ACC112 (cell line): ENCODE data around the gene SLC47A2.
"Not testable (repeated sequence)": the region's sequence is repeated elsewhere in the genome, so short reads cannot be mapped to it uniquely, and the experiment has no call there.

Experiments used
- H2AFZ ChIP-seq: fragments of 200-600 bp; sonication (generic); one replicate; pipeline ENCODE4 v1.6.0; 2017; ENCODE audit warnings: antibody characterized with exemption, low read length; ENCODE audit not compliant: unreplicated experiment
- H3K27ac ChIP-seq: fragments of 200-600 bp; sonication (generic); 2 replicates; pipeline ENCODE4 v1.5.1; 2014; ENCODE audit warnings: low read depth, mild to moderate bottlenecking, antibody characterized with exemption, low read length, moderate library complexity
- H3K27me3 ChIP-seq: fragments of 200-600 bp; sonication (generic); 2 replicates; pipeline ENCODE4 v1.6.1; 2014; ENCODE audit warnings: mild to moderate bottlenecking, antibody characterized with exemption, low read length, moderate library complexity, mixed read lengths; ENCODE audit not compliant: insufficient read depth
- H3K36me3 ChIP-seq: fragments of 200-600 bp; sonication (generic); 2 replicates; pipeline ENCODE4 v1.6.1; 2016; ENCODE audit warnings: mild to moderate bottlenecking, antibody characterized with exemption, low read length, moderate library complexity, mixed read lengths; ENCODE audit not compliant: insufficient read depth
- H3K4me1 ChIP-seq: fragments of 200-600 bp; sonication (generic); one replicate; pipeline ENCODE4 v1.6.1; 2016; ENCODE audit warnings: low read length, mixed read lengths; ENCODE audit not compliant: insufficient read depth, unreplicated experiment, control insufficient read depth
- H3K4me3 ChIP-seq: fragments of 200-600 bp; sonication (generic); 2 replicates; pipeline ENCODE4 v1.5.1; 2014; ENCODE audit warnings: mild to moderate bottlenecking, low read depth, low read length
- H3K79me2 ChIP-seq: fragments of 200-600 bp; sonication (generic); one replicate; pipeline ENCODE4 v1.6.0; 2016; ENCODE audit warnings: low read length; ENCODE audit not compliant: control insufficient read depth, unreplicated experiment, insufficient read depth

The SLC47A2 gene

DNA sequence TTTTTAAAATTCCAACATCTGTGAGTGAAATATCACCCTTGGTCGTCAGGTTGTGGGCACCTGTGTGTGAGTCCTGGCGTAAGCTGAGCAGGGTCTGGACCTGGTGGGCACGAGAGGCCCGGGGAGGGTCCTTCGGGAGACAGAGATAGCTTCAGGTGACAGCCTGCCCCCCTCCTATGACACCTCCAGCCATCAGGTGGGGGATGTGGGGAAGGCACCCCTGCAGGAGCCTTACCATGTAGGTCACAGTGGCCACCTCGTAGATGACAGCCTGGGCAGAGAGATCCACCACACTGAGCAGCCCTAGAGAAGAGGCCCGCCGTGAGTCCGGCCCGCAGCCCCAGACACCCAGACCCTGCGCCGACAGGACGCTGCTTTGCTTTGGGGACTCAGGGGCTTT lies 11.2 kb downstream of the SLC47A2 start:
- Histone ChIP-seq H3K27ac (no peak overlapping the region), H3K27me3 (no peaks in the 10 kb centered on the region), H3K4me3 (no peak overlapping the region), H3K36me3 (no peaks in the 10 kb centered on the region), H3K79me2 (no peaks in the 10 kb centered on the region), H2AFZ (no peak overlapping the region), H3K4me1 (no peaks in the 10 kb centered on the region)

DNA sequence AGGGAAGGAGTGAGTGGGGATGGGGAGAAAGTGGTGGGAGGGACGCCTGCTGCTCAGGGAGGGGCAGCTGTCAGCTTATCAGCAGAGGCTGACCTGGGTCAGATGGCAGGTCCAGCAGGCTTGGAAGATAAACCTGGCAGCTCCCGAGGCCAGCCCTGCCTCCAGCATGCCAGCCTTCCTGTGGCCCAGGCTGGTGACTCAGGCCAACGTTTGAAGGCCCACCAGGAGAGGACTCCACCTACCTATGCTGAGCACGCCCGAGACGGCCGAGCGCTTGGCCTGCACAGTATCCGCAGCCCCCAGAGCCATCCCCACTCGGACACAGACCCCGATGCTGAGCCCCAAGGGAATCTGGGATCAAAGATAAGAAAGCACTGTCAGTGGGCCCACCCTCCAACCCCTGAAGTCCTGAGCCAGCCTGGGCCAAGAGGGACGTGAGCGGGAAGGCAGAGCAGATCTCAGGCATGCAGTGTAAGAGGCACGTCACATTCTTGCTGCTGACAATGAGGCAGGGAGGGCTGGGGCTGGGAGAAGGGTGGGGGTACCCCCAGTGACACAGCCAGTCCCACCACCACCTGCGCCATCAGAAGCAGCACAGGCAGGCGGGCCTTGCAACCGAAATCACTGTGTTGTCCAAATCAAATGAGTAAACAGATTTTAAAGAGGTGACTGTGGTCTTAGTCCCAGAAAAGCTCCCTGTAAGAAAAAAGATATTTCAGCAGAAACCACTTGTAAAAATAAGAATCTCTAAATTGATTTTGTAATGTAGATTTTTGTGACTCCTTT lies 12.4 kb downstream of the SLC47A2 start:
- no peak overlapping the region for H2AFZ ChIP-seq
- H3K4me1 ChIP-seq, result no peaks in the 10 kb centered on the region
- H3K27ac ChIP-seq, result no peak overlapping the region
- H3K4me3 ChIP-seq, result no peak overlapping the region
- no peaks in the 10 kb centered on the region for H3K36me3 ChIP-seq
- H3K79me2 ChIP-seq, result no peaks in the 10 kb centered on the region
- H3K27me3 ChIP-seq, result no peaks in the 10 kb centered on the region

- Histone ChIP-seq H3K27ac (no peak overlapping the region), H3K4me3 (no peak overlapping the region), H3K27me3 (no peaks in the 10 kb centered on the region), H3K36me3 (no peaks in the 10 kb centered on the region), H2AFZ (no peak overlapping the region), H3K79me2 (no peaks in the 10 kb centered on the region), H3K4me1 (no peaks in the 10 kb centered on the region)
These were observed 13.1 kb downstream of the SLC47A2 start for GRCh38 chr17:19703106-19703827.

DNA sequence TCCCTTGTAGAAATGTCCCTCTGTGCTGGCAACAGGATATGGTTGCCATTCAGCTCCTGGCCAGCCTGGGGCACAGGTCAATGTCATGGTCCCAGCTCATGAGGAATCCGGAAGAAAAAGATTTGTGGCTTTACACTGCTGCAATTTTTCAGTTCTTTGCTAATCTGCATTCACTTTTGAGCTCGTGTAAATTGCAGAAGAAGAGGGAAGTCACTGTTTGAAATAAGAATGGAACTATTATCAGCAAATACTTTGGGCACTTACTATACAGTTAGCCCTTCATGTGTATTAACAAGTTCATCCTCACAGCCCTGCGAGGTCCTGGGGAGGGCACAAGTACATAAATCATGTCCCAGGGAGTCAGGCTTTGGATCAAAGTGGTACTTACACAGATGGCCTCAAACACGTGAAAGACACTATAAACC lies 14.2 kb downstream of the SLC47A2 start:
- Histone ChIP-seq H3K4me3 (no peak overlapping the region), H3K36me3 (no peaks in the 10 kb centered on the region), H3K27ac (no peak overlapping the region), H2AFZ (no peak overlapping the region), H3K4me1 (no peaks in the 10 kb centered on the region), H3K79me2 (no peaks in the 10 kb centered on the region), H3K27me3 (no peaks in the 10 kb centered on the region)

GRCh38 chr17:19686400-19687090 lies 29.8 kb downstream of the SLC47A2 start:
- H2AFZ ChIP-seq, result no peak overlapping the region
- no peaks in the 10 kb centered on the region for H3K79me2 ChIP-seq
- no peaks in the 10 kb centered on the region for H3K4me1 ChIP-seq
- H3K4me3 ChIP-seq, result no peak overlapping the region
- H3K27ac ChIP-seq, result no peak overlapping the region
- H3K27me3 ChIP-seq, result no peaks in the 10 kb centered on the region
- no peaks in the 10 kb centered on the region for H3K36me3 ChIP-seq

DNA sequence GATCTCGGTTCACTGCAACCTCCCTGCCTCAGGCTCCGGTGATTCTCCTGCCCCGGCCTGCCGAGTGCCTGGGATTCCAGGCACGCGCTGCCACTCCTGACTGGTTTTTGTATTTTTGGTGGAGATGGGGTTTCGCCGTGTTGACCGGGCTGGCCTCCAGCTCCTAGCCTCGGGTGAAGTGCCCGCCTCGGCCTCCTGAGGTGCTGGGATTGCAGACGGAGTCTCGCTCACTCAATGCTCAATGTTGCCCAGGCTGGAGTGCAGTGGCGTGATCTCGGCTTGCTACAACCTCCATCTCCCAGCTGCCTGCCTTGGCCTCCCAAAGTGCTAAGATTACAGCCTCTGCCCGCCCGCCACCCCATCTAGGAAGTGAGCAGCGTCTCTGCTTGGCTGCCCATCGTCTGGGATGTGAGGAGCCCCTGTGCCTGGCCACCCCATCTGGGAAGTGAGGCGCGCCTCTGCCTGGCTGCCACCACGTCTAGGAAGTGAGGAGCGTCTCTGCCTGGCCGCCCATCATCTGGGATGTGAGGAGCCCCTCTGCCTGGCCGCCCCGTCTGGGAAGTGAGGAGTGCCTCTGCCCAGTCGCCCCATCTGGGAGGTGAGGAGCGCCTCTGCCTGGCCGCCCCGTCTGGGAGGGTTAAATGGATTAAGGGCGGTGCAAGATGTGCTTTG lies 31.3 kb downstream of the SLC47A2 start:
- not testable (repeated sequence) for H3K36me3 ChIP-seq, H2AFZ ChIP-seq, H3K79me2 ChIP-seq, H3K27me3 ChIP-seq, H3K4me1 ChIP-seq, H3K4me3 ChIP-seq, H3K27ac ChIP-seq

GRCh38 chr17:19683117-19683516 lies 33.3 kb downstream of the SLC47A2 start:
- no peaks in the 10 kb centered on the region for H3K4me1 ChIP-seq
- H3K79me2 ChIP-seq, result no peaks in the 10 kb centered on the region
- H3K4me3 ChIP-seq, result no peak overlapping the region
- H3K27me3 ChIP-seq, result no peaks in the 10 kb centered on the region
- no peak overlapping the region for H2AFZ ChIP-seq
- H3K36me3 ChIP-seq, result no peaks in the 10 kb centered on the region
- H3K27ac ChIP-seq, result no peak overlapping the region

DNA sequence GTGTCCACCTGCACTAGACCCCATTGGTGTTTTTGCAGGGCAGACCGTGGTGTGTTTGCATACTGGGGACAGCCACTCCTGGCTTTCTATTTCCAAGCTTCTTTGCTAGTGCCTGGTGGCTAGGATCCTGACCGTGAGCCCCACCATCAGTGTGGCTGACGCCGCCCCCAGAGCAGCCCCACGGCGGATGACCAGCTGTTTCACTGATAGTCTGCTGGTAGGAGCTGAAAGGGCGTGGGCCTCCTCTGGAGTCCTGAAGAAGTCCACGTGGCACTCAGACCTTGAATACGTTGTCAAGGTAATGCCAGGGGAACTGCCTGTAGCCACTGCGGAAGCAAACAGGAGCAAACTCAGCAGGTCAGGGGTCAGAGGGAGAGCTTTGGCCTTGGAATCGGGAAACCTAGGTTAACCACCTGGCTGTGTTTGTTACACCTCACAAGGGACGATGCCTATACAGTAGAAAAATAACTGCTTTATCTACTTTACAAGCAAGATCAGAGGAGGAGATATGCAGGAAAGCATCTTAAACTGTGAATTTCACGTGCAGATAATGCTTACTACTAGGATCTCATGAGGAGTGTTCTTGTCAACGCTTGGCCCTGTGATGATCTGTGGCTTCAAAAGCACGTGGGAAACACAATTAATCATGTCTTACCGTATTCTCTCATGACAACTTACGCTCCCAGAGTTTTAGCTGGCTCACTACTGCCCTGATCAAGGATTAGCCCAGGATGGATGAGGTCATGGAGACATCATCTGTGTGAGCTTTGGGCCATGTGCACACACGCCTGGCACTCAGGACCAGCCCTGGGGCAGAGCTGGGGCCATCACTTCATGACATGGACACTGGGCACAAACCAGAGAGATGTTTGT lies 37.6 kb downstream of the SLC47A2 start:
- Histone ChIP-seq H3K36me3 (no peaks in the 10 kb centered on the region), H3K27ac (no peak overlapping the region), H2AFZ (no peak overlapping the region), H3K79me2 (no peaks in the 10 kb centered on the region), H3K27me3 (no peaks in the 10 kb centered on the region), H3K4me3 (no peak overlapping the region), H3K4me1 (no peaks in the 10 kb centered on the region)

GRCh38 chr17:19677736-19678379 lies 38.5 kb downstream of the SLC47A2 start:
- no peak overlapping the region for H3K4me3 ChIP-seq
- no peaks in the 10 kb centered on the region for H3K36me3 ChIP-seq
- no peaks in the 10 kb centered on the region for H3K4me1 ChIP-seq
- H3K27ac ChIP-seq, result no peak overlapping the region
- no peaks in the 10 kb centered on the region for H3K27me3 ChIP-seq
- H3K79me2 ChIP-seq, result no peaks in the 10 kb centered on the region
- H2AFZ ChIP-seq, result no peak overlapping the region
